ENCODE data around the gene MTR.

MTR gene

GRCh38 chr1:236806634-236807033 lies 11.5 kb downstream of the MTR start:
- Histone ChIP-seq H3K9me2 (ENCODE audit: low read depth, low read length) (no peaks in the 10 kb centered on the region), H3F3A (ENCODE audit: insufficient read depth, low read length) (no peaks in the 10 kb centered on the region), H3K79me2 (ENCODE audit: insufficient read depth, low read length) (peaks cover 10% of the 10 kb centered on the region; the same call in 1 of the 2 replicates), H3K9me3 (ENCODE audit: low read length) (no peaks in the 10 kb centered on the region), H3K36me3 (ENCODE audit: insufficient read depth, low read length) (peaks cover 79% of the 10 kb centered on the region), H3K4me3 (ENCODE audit: low read depth, low read length, poor library complexity, severe bottlenecking) (no peak overlapping the region), H3K27ac (ENCODE audit: low read depth, low read length, poor library complexity, severe bottlenecking) (no peak overlapping the region), H3K27me3 (ENCODE audit: insufficient read depth, low read length) (no peaks in the 10 kb centered on the region), H3K4me2 (ENCODE audit: low read length) (no peak overlapping the region), H4K20me1 (ENCODE audit: insufficient read depth, low read length) (no peaks in the 10 kb centered on the region), H2AFZ (ENCODE audit: low read length) (no peak overlapping the region), H3K4me1 (ENCODE audit: insufficient read depth, low read length, severe bottlenecking) (no peaks in the 10 kb centered on the region), H3K9ac (ENCODE audit: low read length) (no peak overlapping the region)
- TF ChIP-seq EZH2 (IDR thresholded peaks at IDR 0.05; ENCODE audit: borderline replicate concordance, low read length) (no peak), CTCF (IDR thresholded peaks at IDR 0.05; ENCODE audit: low read length) (no peak)

- Histone ChIP-seq H3K9me2 (ENCODE audit: low read depth, low read length) (no peaks in the 10 kb centered on the region), H3K9ac (ENCODE audit: low read length) (no peak overlapping the region), H3K9me3 (ENCODE audit: low read length) (no peaks in the 10 kb centered on the region), H3K79me2 (ENCODE audit: insufficient read depth, low read length) (no peaks in the 10 kb centered on the region), H3F3A (ENCODE audit: insufficient read depth, low read length) (no peaks in the 10 kb centered on the region), H3K4me1 (ENCODE audit: insufficient read depth, low read length, severe bottlenecking) (no peaks in the 10 kb centered on the region), H2AFZ (ENCODE audit: low read length) (no peak overlapping the region), H3K27me3 (ENCODE audit: insufficient read depth, low read length) (no peaks in the 10 kb centered on the region), H3K4me2 (ENCODE audit: low read length) (no peak overlapping the region), H3K27ac (ENCODE audit: low read depth, low read length, poor library complexity, severe bottlenecking) (no peak overlapping the region), H3K36me3 (ENCODE audit: insufficient read depth, low read length) (peaks cover 91% of the 10 kb centered on the region), H4K20me1 (ENCODE audit: insufficient read depth, low read length) (no peaks in the 10 kb centered on the region), H3K4me3 (ENCODE audit: low read depth, low read length, poor library complexity, severe bottlenecking) (no peak overlapping the region)
- TF ChIP-seq EZH2 (IDR thresholded peaks at IDR 0.05; ENCODE audit: borderline replicate concordance, low read length) (no peak), CTCF (IDR thresholded peaks at IDR 0.05; ENCODE audit: low read length) (no peak)
Measured at GRCh38 chr1:236808005-236808404, 12.9 kb downstream of the MTR start.

- no peak overlapping the region for H3K27ac ChIP-seq (ENCODE audit: low read depth, low read length, poor library complexity, severe bottlenecking)
- no peak overlapping the region for H3K9ac ChIP-seq (ENCODE audit: low read length)
- H2AFZ ChIP-seq (ENCODE audit: low read length): no peak overlapping the region
- no peaks in the 10 kb centered on the region for H4K20me1 ChIP-seq (ENCODE audit: insufficient read depth, low read length)
- H3K9me2 ChIP-seq (ENCODE audit: low read depth, low read length): no peaks in the 10 kb centered on the region
- H3F3A ChIP-seq (ENCODE audit: insufficient read depth, low read length): no peaks in the 10 kb centered on the region
- H3K4me1 ChIP-seq (ENCODE audit: insufficient read depth, low read length, severe bottlenecking): no peaks in the 10 kb centered on the region
- no peaks in the 10 kb centered on the region for H3K9me3 ChIP-seq (ENCODE audit: low read length)
- no peak overlapping the region for H3K4me3 ChIP-seq (ENCODE audit: low read depth, low read length, poor library complexity, severe bottlenecking)
- no peaks in the 10 kb centered on the region for H3K27me3 ChIP-seq (ENCODE audit: insufficient read depth, low read length)
- H3K79me2 ChIP-seq (ENCODE audit: insufficient read depth, low read length): no peaks in the 10 kb centered on the region
- peaks cover 92% of the 10 kb centered on the region for H3K36me3 ChIP-seq (ENCODE audit: insufficient read depth, low read length)
- H3K4me2 ChIP-seq (ENCODE audit: low read length): no peak overlapping the region
- TF ChIP-seq CTCF (IDR thresholded peaks at IDR 0.05; ENCODE audit: low read length) (no peak), EZH2 (IDR thresholded peaks at IDR 0.05; ENCODE audit: borderline replicate concordance, low read length) (no peak)
Measured at GRCh38 chr1:236808564-236809130, 13.6 kb downstream of the MTR start.
